HG03196 (cell line): ENCODE measurements around the gene SLC36A3.
"Not testable (repeated sequence)": the region's sequence is repeated elsewhere in the genome, so short reads cannot be mapped to it uniquely, and the experiment has no call there.

Experiments
- ATAC-seq: cut with Tn5 transposase; IDR thresholded peaks from one replicate; pipeline ENCODE4 v1.9.1; 2021; ENCODE audit not compliant: unreplicated experiment

SLC36A3 gene

DNA sequence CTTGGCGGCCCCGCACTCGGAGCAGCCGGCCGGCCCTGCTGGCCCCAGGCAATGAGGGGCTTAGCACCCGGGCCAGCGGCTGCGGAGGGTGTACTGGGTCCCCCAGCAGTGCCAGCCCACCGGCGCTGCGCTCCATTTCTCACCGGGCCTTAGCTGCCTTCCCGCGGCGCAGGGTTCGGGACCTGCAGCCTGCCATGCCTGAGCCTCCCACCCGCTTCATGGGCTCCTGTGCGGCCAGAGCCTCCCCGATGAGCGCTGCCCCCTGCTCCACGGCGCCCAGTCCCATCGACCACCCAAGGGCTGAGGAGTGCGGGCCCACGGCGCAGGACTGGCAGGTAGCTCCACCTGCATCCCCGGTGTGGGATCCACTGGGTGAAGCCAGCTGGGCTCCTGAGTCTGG lies 5.7 kb upstream of the SLC36A3 start:
- ATAC-seq, result not testable (repeated sequence)

DNA sequence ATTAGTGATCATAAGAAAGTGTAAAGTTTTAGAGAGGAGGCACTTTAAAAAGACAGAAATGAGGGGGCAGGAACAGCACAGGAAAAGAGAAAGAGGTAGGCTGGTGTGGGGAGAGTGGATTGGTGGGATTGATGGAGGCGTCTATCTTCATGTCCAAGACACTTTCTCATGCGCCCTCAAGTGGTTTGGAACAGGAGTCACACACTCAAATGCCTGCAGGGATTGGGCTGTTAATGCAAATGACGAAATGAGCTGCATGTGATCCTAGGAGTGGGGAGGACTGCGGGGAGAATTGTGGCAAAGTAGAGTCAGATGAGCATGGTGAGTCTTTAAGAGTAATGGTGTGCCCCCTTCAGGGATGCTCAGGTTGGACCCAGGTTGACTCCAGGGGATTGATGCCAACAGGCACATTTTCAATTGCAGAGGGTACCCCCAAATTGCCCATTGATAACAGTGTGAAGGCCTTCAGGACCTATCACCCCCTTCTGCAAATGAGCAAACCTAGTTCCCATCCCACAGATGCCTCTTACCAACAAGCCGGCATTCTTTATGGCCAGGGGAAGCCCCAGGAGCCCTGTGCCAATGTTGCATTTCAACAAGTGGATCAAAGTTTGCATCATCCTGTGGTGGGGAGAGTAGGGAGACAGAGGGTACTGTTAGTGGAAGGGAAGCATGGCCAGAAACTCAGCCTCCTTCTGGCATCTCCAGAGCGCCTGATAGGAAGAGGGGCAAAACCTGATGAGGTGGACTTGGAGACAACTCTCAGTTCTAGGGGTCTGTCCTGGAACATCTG lies 5.3 kb downstream of the SLC36A3 start:
- no peak for ATAC-seq

DNA sequence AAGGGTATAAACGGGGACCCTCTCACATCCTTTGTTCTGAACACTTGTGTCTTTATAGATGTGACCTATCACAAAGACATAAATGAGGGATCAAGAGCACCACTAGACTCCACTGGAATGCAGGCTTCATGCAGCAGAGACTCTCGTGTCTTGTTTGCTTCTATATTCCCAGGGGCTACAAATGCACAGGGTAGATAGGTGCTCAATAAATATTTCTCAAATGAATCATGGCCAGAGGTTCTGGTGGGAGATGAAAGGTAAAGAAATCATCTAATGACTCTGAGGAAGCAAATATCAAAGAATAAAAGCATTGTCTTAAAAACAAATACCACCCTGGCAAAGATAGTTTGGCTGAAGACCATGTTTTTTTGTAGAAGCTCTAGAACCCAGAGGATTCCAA lies 6.6 kb downstream of the SLC36A3 start:
- ATAC-seq, result no peak

DNA sequence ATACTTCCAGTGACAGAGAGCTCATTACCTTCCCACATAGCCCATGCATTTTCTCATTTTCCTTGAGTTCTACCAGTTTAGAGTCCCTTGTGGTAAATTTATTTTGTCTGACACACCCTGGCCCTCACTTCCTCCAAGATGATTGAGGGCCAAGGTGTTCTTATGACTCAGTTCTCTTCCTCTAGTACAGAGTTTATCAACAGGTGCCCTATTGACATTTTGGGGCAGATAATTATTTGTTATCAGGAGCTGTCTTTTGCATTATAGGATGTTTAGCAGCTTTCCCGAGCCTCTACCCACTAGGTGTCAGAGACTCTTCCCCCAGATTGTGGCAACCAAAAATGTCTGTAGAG lies 7.1 kb downstream of the SLC36A3 start:
- ATAC-seq, result no peak

DNA sequence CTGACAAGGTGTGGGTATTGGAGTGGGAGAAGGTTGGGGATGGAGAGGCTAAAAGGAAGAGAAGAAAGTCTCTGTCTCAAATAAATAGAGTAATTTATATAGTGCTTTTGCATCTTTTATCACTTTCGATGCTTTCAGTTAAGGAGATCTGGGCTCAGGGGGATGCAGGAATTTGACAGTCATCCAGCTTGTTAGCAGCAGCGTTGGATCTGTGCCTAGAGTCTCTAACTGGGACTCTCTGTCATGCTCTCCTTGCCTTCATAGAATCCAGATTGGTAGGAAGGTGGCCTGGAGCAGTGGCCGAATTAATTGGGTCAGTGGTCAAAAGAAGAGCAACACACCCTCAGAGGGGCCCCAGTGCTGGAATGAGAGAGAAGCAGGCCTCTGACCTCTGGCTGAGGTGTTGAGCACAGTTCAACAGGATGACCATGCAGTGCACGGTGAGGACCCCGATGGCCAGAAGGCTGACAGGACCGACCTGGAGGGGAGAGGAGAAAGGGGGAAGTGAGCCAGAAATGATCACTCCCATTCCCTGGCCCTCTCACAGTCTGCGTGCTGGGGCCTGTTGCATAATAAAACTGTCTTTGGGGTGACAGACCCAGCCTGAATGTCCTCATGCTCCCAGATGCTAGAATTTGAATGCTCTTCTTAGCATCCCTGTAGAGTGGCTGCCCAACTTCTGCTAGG lies 7.6 kb downstream of the SLC36A3 start:
- no peak for ATAC-seq

DNA sequence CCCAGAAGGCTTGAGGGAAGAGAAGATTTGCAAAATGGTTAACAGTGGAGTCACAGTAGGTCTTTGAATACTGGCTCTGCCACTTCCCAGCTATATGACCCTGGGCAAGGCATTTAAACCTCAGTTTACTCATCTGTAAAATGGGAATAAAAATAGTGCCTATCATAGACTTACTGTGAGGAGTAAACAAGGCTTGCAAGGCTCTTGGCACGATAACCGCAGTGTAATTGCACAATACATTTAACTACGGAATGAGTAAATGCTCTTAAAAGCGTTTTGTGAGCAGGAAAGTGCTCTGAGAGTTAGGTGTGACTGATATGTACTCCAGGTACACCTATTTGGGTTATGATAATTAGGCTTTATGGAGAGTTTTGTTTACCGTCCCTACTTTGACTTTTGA lies 8.4 kb downstream of the SLC36A3 start:
- no peak for ATAC-seq

DNA sequence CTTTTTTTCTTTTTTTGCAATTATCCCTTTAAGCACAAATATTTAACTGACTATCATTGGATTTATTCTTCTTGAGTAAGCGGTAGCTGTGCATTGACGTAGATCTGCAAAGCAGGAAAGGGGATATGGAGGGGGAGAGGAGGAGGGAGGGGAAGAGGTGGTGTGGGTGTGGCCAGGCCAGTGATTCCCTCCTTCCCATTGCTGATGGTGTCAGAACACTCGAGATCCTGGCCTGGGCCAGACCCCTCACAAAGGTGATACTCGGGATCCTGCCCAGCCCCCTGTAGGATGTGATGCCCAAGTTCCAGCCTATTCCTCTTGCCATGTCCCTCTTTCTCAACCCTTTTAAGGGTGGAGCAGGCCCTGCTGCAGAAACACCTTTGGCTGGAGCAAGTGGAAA lies 9.9 kb downstream of the SLC36A3 start:
- ATAC-seq, result no peak

DNA sequence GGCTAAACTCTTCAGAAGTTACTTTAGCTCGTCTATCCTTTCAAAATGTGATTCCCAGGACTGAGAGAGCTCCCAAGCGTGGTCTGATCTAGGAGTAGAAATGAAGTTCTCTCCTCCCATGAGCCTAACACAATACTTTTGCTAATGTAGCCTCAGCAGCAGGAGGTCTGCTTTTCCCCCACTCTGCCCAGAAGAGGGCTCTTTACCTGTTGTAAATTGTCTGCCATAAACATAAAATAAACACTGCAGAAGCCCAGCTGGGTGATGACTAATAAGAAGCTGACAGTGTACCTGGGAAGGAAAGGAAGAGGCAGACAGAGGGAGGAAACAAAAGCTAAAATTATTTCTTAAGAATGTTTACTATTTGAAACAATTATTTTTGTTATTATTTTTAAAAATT lies 15.4 kb downstream of the SLC36A3 start:
- ATAC-seq, result no peak

DNA sequence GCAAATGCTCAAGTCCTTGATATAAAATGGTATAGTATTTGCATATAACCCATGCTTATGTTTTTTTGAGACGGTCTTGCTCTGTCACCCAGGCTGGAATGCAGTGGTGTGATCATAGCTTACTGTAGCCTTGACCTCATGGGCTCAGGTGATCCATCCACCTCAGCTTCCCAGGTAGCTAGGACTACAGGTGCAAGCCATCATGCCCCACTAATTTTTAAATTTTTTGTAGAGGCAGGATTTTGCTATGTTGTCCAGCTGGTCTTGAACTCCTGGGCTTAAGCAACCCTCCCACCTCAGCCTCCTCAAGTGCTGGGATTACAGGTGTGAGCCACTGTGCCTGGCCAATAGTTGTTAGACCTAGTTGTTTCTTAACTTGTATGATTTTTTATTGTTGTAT lies 17.3 kb downstream of the SLC36A3 start:
- ATAC-seq, result no peak

DNA sequence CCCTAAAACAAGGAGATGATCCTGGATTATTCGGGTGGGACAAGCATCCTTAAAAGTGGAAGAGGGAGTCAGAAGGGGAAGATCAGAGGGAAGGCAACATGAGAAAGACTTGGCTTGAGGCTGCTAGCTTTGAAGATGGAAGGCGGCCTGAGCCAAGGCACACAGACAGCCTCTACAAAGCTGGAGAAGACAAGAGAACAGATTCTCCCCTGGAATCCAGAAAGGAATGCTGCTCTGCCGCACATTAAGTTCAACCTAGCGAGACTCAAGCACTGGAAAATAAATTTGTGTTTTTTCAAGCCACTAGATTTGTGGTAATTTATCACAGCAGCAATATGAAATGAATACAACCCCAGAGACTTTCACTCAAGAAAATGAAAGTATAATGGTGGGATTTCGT lies 17.9 kb downstream of the SLC36A3 start:
- ATAC-seq, result no peak

DNA sequence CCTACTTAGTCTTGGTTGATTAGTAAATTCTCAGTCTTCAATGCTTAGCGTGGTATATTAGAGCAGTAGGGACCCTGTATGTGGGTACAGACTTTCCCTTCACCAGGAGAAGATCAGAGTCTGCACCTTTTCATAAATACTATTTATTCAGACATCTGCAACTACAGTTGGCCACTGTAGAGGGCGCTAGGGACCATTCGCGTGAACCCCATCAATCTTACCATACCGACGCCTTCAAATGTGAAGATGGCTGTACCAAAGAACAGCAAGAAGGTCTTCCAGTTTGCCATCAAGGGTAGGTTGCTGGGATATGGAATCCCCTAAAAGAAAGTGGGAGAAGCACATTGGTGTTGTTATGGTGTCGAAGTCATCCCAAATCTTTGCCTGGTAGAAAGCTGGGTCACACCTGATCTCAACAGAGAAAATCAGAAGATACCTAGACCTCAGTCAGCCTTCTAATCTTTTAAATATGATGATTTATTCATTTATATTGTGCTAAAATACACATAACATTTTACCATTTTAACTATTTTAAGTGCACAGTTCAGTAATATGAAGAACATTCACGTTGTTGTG lies 19.1 kb downstream of the SLC36A3 start:
- ATAC-seq, result no peak

DNA sequence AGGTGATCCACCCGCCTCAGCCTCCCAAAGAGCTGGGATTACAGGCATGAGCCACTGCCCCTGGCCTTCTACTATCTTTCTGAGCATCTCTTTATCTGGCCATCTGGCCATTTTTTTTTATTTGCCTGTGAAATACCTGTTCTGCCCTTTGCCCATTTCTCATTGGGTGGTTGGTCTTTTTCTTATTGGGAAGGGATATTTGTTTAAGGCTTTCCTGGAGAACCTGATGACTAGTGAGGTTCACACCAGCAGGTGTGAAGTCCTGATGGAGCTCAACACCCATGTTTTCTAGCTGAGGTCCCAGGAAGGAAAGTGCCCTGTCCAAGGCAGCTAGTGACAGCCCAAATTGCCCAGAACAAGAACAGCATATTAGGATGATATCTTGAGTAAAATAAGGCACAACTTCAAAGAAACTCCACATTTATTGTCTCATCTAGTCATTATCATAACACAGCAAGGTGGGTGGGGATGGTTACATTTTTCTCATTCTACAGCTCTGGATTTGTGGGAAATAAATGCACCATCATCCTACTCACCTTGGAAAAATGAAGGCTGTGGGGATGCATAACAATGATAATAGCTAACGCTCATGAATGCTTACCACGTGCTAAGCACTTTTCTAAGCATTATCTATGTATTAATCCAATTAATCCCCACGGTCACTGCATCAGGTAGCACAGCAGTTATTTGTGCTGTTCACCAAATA lies 20.3 kb downstream of the SLC36A3 start:
- ATAC-seq, result no peak

DNA sequence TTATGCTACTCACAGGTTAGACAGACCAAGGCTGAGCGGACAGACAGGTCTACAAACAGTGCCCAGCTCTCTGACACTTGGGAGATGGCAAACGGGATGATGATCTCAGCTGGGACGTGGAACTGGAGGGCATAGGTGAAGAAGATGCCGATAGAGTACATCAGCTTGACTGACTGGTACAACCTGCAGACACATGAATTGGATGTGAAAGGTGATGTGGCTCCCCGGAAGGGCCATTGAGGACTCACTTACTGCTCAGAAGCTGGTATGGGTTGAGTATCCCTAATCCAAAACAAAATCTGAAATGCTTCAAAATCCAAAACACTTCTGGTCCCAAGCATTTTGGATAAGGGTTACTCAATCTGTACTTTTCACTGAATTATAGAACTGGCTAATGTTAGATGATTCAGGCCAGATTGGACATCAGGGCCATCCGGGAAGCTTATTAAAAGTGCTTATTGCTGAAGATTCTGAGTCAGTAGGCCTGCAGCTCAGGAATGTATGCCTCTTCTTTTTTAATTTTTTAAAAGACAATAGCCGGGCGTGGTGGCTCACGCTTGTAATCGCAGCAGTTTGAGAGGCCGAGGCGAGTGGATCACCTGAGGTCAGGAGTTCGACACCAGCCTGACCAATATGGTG lies 22.4 kb downstream of the SLC36A3 start:
- ATAC-seq, result no peak

DNA sequence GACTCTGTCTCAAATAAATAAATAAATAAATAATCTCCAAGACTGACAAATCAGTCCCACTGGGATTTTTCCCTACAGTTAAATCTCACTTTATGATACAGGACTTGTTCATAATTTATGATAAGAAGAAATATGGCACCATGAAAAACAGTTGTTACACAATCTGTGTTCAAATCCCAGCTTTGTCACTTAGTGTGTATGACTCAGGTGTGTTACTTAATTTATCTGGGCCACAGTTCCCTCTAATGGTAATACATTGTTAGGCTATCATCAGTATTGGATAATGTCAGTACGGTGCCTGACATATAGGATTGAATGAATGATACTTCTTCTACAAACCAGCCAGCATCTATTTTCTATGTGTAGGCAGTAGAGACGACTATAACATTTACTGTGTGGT lies 23.1 kb downstream of the SLC36A3 start:
- no peak for ATAC-seq

DNA sequence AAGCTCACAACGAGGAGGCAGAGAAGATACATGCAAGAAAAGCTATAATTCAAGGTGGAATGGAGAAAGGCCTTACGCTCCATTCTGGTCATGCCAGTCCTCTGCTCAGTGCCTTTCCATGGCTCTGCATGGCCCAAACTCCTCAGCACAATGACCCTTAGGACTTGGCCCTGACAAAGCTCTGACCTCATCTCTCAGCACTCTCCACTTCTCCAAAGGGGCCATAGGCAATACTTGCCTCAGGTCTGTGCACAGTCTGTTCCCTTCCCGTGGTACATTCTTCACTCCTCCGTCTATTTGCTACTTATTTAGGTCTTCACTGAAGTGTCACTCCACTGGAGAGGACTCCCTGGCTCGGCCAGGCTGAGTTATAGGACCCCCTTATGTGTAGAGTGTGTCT lies 24.7 kb downstream of the SLC36A3 start:
- ATAC-seq, result no peak

DNA sequence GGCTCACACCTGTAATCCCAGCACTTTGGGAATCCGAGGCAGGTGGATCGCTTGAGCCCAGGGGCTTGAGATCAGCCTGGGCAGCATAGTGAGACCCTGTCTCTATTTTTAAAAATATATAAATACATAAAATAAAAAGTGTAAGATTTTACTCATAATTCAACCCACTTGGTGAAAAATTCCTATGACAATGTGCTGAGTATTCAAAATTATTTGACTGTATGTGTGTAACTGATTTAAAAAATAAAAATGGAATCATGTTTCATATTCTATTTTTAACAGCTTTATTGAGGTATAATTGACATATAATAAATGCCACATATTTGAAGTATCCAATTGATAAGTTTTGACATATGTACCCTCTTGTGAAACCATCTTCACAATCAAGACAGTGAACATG lies 27.8 kb downstream of the SLC36A3 start:
- ATAC-seq, result no peak

DNA sequence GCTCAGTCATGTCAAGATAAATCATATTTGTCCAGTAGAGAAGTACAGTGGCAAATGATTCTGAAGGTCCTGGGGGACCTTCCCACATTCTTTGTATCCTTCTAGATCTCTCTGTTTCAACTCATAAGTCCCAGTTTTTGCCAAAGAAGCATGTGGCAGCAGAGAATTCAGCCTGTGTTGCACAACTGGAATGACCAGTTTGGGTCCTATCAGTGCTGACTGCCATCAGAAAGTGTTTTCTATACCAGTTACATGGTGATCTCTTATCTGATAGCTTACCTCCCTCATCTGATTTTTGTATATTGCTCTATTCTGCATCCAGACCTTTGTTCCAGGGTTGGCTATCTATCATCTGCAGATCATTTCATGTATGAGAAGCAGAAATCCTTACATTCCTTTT lies 28.9 kb downstream of the SLC36A3 start:
- ATAC-seq, result no peak

DNA sequence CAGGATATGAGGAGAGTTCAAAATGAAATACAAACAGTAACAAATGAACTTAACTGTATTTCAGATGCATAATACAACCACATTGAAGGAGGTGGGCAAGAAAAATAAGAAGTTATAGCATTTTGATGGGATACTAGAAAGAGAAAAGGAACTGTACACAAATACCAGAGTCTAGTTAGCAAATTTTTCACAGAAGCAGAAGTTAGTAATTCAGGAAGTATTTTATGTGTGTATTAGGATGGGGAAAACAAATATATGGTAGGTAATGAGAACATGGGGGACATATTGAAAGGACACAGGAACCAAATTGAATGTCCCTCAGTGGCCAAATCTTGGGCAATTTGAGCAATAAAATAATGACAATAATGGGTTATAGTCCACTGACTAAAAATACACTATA lies 32.2 kb downstream of the SLC36A3 start:
- ATAC-seq, result no peak

DNA sequence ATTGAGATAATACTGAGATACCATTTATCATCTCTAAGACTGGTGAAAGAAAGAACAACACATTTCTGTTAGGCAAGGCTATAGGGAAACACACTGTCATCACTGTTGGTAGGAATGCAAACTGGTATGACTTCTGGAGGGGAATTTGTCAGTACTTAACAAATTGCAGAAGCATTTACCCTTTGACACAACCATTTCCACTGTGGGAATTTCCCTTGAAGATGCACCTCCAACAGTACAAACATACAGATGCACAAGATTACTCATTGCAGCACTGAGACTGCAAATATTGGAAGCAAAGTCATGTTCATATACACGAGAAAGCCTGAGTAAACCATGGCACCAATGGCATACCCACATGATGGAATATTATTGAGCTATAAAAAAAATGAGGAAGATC lies 33.0 kb downstream of the SLC36A3 start:
- peak; percentile 73 for ATAC-seq

DNA sequence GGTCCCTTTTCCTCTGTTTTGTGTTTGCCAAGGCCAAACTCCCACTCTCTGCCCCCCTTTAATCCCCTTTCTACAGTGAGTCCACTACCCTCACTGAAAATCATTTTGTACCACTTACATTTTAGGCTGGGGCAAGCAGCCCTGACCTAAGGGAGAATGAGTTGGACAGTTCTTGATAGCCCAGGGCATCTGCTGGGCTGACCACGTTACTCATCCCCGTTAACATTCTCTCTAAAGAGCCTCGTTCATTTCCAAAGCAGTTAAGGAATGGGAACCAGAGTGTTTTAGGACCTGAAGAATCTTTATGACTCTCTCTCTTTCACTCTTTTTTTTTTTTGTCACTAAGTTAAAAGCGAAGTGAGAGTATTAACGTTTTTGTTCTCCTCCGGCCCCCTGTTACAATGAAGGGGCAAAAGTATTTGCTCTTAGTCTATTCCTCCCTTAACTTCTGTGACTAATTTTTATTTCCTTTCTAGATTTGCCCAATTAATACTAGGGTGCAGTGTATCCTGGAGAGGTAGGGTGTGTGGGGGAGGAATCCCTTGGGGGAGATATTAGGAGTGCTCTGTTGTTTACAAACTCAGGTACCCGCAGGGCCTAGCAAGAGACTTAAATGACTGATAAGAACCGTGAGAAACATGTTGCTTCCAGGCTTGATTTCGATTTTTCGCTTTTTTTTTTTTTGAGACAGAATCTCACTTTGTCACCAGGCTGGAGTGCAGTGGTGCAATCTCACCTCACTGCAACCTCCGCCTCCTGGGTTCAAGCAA lies 35.9 kb downstream of the SLC36A3 start:
- no peak for ATAC-seq

DNA sequence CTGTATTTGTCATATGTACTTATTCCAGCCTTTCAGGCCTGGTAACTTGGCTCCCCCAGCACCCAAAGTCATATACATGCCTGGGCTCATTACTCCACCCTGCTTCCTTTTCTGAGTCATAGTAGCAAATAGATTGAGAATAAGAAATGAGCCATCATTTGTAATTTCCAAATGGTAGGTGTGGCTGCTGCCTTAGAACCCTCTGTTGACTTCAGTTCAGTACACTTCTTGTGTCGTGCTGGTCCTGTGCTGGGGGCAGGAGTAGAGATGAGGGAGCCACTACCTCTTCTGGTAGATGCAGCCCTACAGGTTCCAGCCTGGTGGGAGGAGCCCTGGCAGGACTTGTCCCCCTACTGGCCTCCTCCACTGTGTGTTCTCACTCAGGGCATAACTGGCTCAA lies 39.5 kb downstream of the SLC36A3 start:
- no peak for ATAC-seq
